NCI-H1436 (cell line): ENCODE results near the gene TELO2.

Experiments used
- DNase-seq: peaks from one replicate; lab custom pipeline; 2025; lab: John Stamatoyannopoulos, UW

TELO2 gene

GRCh38 chr16:1518626-1519135, 25.5 kb downstream of the TELO2 start:
- DNase-seq = no peak

- DNase-seq = no peak
These were observed 26.7 kb downstream of the TELO2 start for GRCh38 chr16:1519831-1520230.

GRCh38 chr16:1520461-1520860, 27.3 kb downstream of the TELO2 start:
- DNase-seq = no peak

- no peak for DNase-seq
These were observed 30.6 kb downstream of the TELO2 start for GRCh38 chr16:1523581-1524245.

GRCh38 chr16:1524366-1524765, 31.2 kb downstream of the TELO2 start:
- no peak for DNase-seq

- no peak for DNase-seq
These were observed 32.9 kb downstream of the TELO2 start for GRCh38 chr16:1525871-1526607.

- DNase-seq = no peak
These were observed 33.7 kb downstream of the TELO2 start for GRCh38 chr16:1526608-1527555.

- DNase-seq = no peak
These were observed 35.0 kb downstream of the TELO2 start for GRCh38 chr16:1527836-1528811.

GRCh38 chr16:1528921-1529537, 35.9 kb downstream of the TELO2 start:
- DNase-seq = no peak

GRCh38 chr16:1530349-1530882, 37.3 kb downstream of the TELO2 start:
- DNase-seq = no peak

- DNase-seq = no peak
These were observed 37.9 kb downstream of the TELO2 start for GRCh38 chr16:1530883-1531637.

GRCh38 chr16:1531638-1531910, 38.4 kb downstream of the TELO2 start:
- no peak for DNase-seq

GRCh38 chr16:1532081-1532760, 39.1 kb downstream of the TELO2 start:
- no peak for DNase-seq

- no peak for DNase-seq
These were observed 39.6 kb downstream of the TELO2 start for GRCh38 chr16:1532771-1533170.

- DNase-seq = no peak
These were observed 40.3 kb downstream of the TELO2 start, which contains the start of gene TMEM204 for GRCh38 chr16:1533443-1533951. TSS of gene TMEM204 (plus strand) at chr16:1533666. CDS start at chr16:1534276, 610 bp downstream.

- no peak for DNase-seq
These were observed 41.2 kb downstream of the TELO2 start for GRCh38 chr16:1534021-1535020.

GRCh38 chr16:1535391-1536291, 42.5 kb downstream of the TELO2 start:
- no peak for DNase-seq
